T-helper 22 cell (primary cell): ENCODE results near the gene NLRP9.

Experiments used
- DNase-seq: peaks from one replicate; pipeline ENCODE4 v3.0.0-alpha.2; 2020; ENCODE audit warnings: low read depth

Gene NLRP9

GRCh38 chr19:55703790-55704215 lies 34.4 kb downstream of the NLRP9 start:
- no peak for DNase-seq

GRCh38 chr19:55702131-55702627 lies 36.0 kb downstream of the NLRP9 start:
- DNase-seq: no peak

- DNase-seq: no peak
These were observed 37.4 kb downstream of the NLRP9 start for GRCh38 chr19:55700813-55701212.

- DNase-seq: no peak
These were observed 39.0 kb downstream of the NLRP9 start for GRCh38 chr19:55699221-55699620.

- DNase-seq: no peak
These were observed 39.9 kb downstream of the NLRP9 start for GRCh38 chr19:55698256-55698655.

GRCh38 chr19:55697698-55698097 lies 40.5 kb downstream of the NLRP9 start:
- DNase-seq: no peak

GRCh38 chr19:55697069-55697440 lies 41.1 kb downstream of the NLRP9 start:
- no peak for DNase-seq

GRCh38 chr19:55696301-55697068 lies 41.7 kb downstream of the NLRP9 start:
- DNase-seq: no peak

- no peak for DNase-seq
These were observed 42.5 kb downstream of the NLRP9 start for GRCh38 chr19:55695511-55696290.

GRCh38 chr19:55694656-55695491 lies 43.3 kb downstream of the NLRP9 start:
- no peak for DNase-seq

- no peak for DNase-seq
These were observed 44.0 kb downstream of the NLRP9 start for GRCh38 chr19:55694241-55694655.

GRCh38 chr19:55693336-55693974 lies 44.7 kb downstream of the NLRP9 start:
- DNase-seq: no peak

GRCh38 chr19:55692681-55693081 lies 45.5 kb downstream of the NLRP9 start:
- no peak for DNase-seq

GRCh38 chr19:55691561-55692481 lies 46.4 kb downstream of the NLRP9 start:
- no peak for DNase-seq

- no peak for DNase-seq
These were observed 47.2 kb downstream of the NLRP9 start for GRCh38 chr19:55690769-55691545.

GRCh38 chr19:55690109-55690768 lies 48.0 kb downstream of the NLRP9 start:
- DNase-seq: no peak

- no peak for DNase-seq
These were observed 48.6 kb downstream of the NLRP9 start for GRCh38 chr19:55689411-55690108.

GRCh38 chr19:55688422-55689218 lies 49.6 kb downstream of the NLRP9 start:
- no peak for DNase-seq
